Fibroblast of pulmonary artery (primary cell): Measurements from ENCODE around the gene DENND1C.

Experiments
- DNase-seq: peaks from one replicate; pipeline ENCODE4 v3.0.0-alpha.2; 2010; ENCODE audit warnings: low read depth
- H3K4me3 ChIP-seq: replicated peaks from 2 replicates; pipeline ENCODE4 v1.5.1; 2011; ENCODE audit warnings: low read depth, mild to moderate bottlenecking, control low read depth, low read length, moderate library complexity
- CTCF ChIP-seq: IDR thresholded peaks from 2 replicates; pipeline ENCODE4 v1.5.1; 2011; ENCODE audit warnings: mild to moderate bottlenecking, control low read depth, low read length, inconsistent platforms; ENCODE audit errors: missing control alignments

Gene DENND1C

GRCh38 chr19:6442087-6442688, 39.4 kb downstream of the DENND1C start:
- TF ChIP-seq CTCF: no peak
- no peak for DNase-seq
- H3K4me3 ChIP-seq: no peak overlapping the region

DNA sequence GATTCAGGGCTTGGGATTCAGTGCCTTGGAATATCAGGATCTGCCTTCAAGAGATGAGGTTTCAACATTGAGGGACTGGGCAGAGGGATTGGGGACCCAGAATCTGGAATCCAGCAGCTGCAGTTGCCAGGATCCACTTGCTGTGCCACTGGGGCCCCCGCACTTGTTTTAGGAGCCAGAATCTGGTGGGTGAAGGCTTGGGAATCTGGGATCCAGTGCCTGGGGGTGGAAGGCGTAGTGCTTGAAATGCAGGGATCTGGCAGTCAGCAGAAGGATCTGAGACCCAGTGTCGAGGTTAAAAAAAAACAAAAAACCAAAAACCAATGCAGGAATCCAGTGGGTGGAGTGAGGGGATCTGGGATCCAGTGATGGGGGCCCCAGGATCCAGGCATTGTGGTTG, 40.7 kb downstream of the DENND1C start:
- H3K4me3 ChIP-seq: no peak overlapping the region
- no peak for DNase-seq
- no peak for TF ChIP-seq CTCF

GRCh38 chr19:6439743-6440142, 41.8 kb downstream of the DENND1C start:
- TF ChIP-seq CTCF: no peak
- no peak for DNase-seq
- no peak overlapping the region for H3K4me3 ChIP-seq

- no peak for TF ChIP-seq CTCF
- no peak for DNase-seq
- no peak within 1 kb of the TSS for H3K4me3 ChIP-seq
These were observed 47.9 kb downstream of the DENND1C start, which contains the start of gene SLC25A41 for GRCh38 chr19:6433663-6434062. SLC25A41 (minus strand) TSS chr19:6433763; CDS start chr19:6433693, 70 bp downstream.

GRCh38 chr19:6433165-6433564, 48.4 kb downstream of the DENND1C start:
- no peak for DNase-seq
- H3K4me3 ChIP-seq: no peak overlapping the region
- no peak for TF ChIP-seq CTCF

- no peak overlapping the region for H3K4me3 ChIP-seq
- no peak for TF ChIP-seq CTCF
- DNase-seq: no peak
These were observed 49.7 kb downstream of the DENND1C start for GRCh38 chr19:6431891-6432290.
